IMR-90 (cell line): Measurements from ENCODE around the gene CHST1. TPM values are rescaled to one million over a fixed set of nuclear protein-coding genes. Genes with fewer than 3 reads are reported as not detected.

Source experiments
- ATAC-seq: fragments of 200-7000 bp; cut with Tn5 transposase; 2 replicates; pipeline ENCODE4 v1.9.1; 2020; ENCODE audit warnings: low read depth, mild to moderate bottlenecking, moderate library complexity
- BruUV-seq: library from RNA; stranded (reverse); fragments of 400-500 nt; replicated peaks from 2 replicates; lab custom pipeline; 2021; lab: Mats Ljungman, UMichigan
- CTCF ChIA-PET: fragments of 300-600 bp; formaldehyde crosslinking; extraction: SDS; loops from one replicate; lab custom pipeline; 2021; ENCODE audit warnings: antibody characterized with exemption; lab: Yijun Ruan, JAX
- POLR2A ChIA-PET: fragments of 300-600 bp; sonication (Branson Sonifier 250); formaldehyde crosslinking; loops from one replicate; lab custom pipeline; 2022; ENCODE audit warnings: antibody characterized with exemption; ENCODE audit not compliant: unreplicated experiment; lab: Charles Lee
- DNase-seq: peaks from one replicate; pipeline ENCODE4 v3.0.0; 2013
- H2AFZ ChIP-seq: replicated peaks from 2 replicates; pipeline ENCODE3; 2013; ENCODE audit warnings: low read length, mild to moderate bottlenecking; ENCODE audit not compliant: poor library complexity
- H2AK5ac ChIP-seq: 2 replicates; pipeline ENCODE4 v1.6.1; 2013; ENCODE audit warnings: low read depth, low read length, inconsistent platforms
- H2AK9ac ChIP-seq: replicated peaks from 2 replicates; pipeline ENCODE3; 2013; ENCODE audit warnings: mild to moderate bottlenecking, low read depth, low read length, moderate library complexity; ENCODE audit not compliant: poor library complexity
- H2BK120ac ChIP-seq: 2 replicates; pipeline ENCODE4 v1.6.1; 2013; ENCODE audit warnings: low read depth, low read length, inconsistent platforms
- H2BK15ac ChIP-seq: 3 replicates; pipeline ENCODE4 v1.6.1; 2013; ENCODE audit warnings: low read depth, low read length, inconsistent platforms
- H2BK20ac ChIP-seq: 2 replicates; pipeline ENCODE4 v1.6.1; 2013; ENCODE audit warnings: low read depth, mild to moderate bottlenecking, inconsistent platforms, low read length, moderate library complexity
- H2BK5ac ChIP-seq: 2 replicates; pipeline ENCODE4 v1.6.1; 2013; ENCODE audit warnings: mild to moderate bottlenecking, low read depth, low read length, inconsistent platforms; ENCODE audit not compliant: poor library complexity, severe bottlenecking
- H3K14ac ChIP-seq: replicated peaks from 2 replicates; pipeline ENCODE4 v1.6.1; 2013; ENCODE audit warnings: low read depth, low read length, inconsistent platforms
- H3K18ac ChIP-seq: 2 replicates; pipeline ENCODE4 v1.6.1; 2013; ENCODE audit warnings: low read depth, low read length, control low read depth
- H3K23ac ChIP-seq: 2 replicates; pipeline ENCODE4 v1.6.1; 2013; ENCODE audit warnings: low read depth, low read length, inconsistent platforms
- H3K27ac ChIP-seq: 2 replicates; pipeline ENCODE4 v1.5.1; 2013; ENCODE audit warnings: mild to moderate bottlenecking, control low read depth, low read length; ENCODE audit not compliant: insufficient read depth
- H3K27me3 ChIP-seq: 2 replicates; pipeline ENCODE4 v1.6.1; 2013; ENCODE audit warnings: low read length; ENCODE audit not compliant: control insufficient read depth, insufficient read depth
- H3K36me3 ChIP-seq: 2 replicates; pipeline ENCODE4 v1.6.1; 2013; ENCODE audit warnings: low read length, mixed read lengths; ENCODE audit not compliant: control insufficient read depth, insufficient read depth
- H3K4ac ChIP-seq: 2 replicates; pipeline ENCODE4 v1.6.1; 2013; ENCODE audit warnings: low read depth, low read length, inconsistent platforms
- H3K4me1 ChIP-seq: 2 replicates; pipeline ENCODE4 v1.6.1; 2013; ENCODE audit warnings: low read length, mixed read lengths; ENCODE audit not compliant: control insufficient read depth, insufficient read depth
- H3K4me2 ChIP-seq: 2 replicates; pipeline ENCODE4 v1.6.1; 2013; ENCODE audit warnings: low read depth, mild to moderate bottlenecking, control low read depth, low read length, moderate library complexity
- H3K4me3 ChIP-seq: 2 replicates; pipeline ENCODE4 v1.5.1; 2013; ENCODE audit warnings: low read depth, mild to moderate bottlenecking, control low read depth, low read length, moderate library complexity; ENCODE audit not compliant: insufficient read depth
- H3K56ac ChIP-seq: 2 replicates; pipeline ENCODE4 v1.6.1; 2013; ENCODE audit warnings: low read length, inconsistent platforms; ENCODE audit not compliant: insufficient read depth; ENCODE audit errors: extremely low read depth
- H3K79me1 ChIP-seq, 2 experiments: 2 replicates each; pipeline ENCODE4 v1.6.1; 2013; ENCODE audit warnings: low read length in 2 of 2, inconsistent platforms in 1 of 2, low read depth in 1 of 2
- H3K9ac ChIP-seq: 2 replicates; pipeline ENCODE4 v1.6.1; 2013; ENCODE audit warnings: low read depth, low read length, control low read depth
- H3K9me1 ChIP-seq: 2 replicates; pipeline ENCODE4 v1.6.1; 2013; ENCODE audit warnings: low read length, inconsistent platforms; ENCODE audit not compliant: insufficient read depth
- H3K9me3 ChIP-seq: 2 replicates; pipeline ENCODE4 v1.6.1; 2013; ENCODE audit warnings: low read length; ENCODE audit not compliant: control insufficient read depth, insufficient read depth
- H4K20me1 ChIP-seq: 2 replicates; pipeline ENCODE4 v1.6.1; 2013; ENCODE audit warnings: low read length, inconsistent platforms; ENCODE audit not compliant: insufficient read depth
- H4K5ac ChIP-seq: 2 replicates; pipeline ENCODE4 v1.6.1; 2013; ENCODE audit warnings: mild to moderate bottlenecking, low read depth, low read length, control low read depth
- H4K8ac ChIP-seq, 2 experiments: 2 replicates each; pipeline ENCODE4 v1.6.1; 2013; ENCODE audit warnings: low read depth in 2 of 2, low read length in 2 of 2, control low read depth in 1 of 2, inconsistent platforms in 1 of 2
- H4K91ac ChIP-seq: 2 replicates; pipeline ENCODE4 v1.6.1; 2013; ENCODE audit warnings: low read depth, low read length, inconsistent platforms; ENCODE audit not compliant: insufficient read depth
- BHLHE40 ChIP-seq: fragments of 150-350 bp; IDR thresholded peaks from 2 replicates; pipeline ENCODE4 v1.6.1; 2016; ENCODE audit warnings: mild to moderate bottlenecking, low read depth, low read length
- CHD1 ChIP-seq: IDR thresholded peaks from 2 replicates; pipeline ENCODE4 v1.6.1; 2012; ENCODE audit warnings: low read depth, low read length, improper control_type of control experiment
- FOS ChIP-seq: fragments of 150-350 bp; IDR thresholded peaks from 2 replicates; pipeline ENCODE4 v1.6.1; 2016; ENCODE audit warnings: low read depth, low read length
- MAFK ChIP-seq: IDR thresholded peaks from 2 replicates; pipeline ENCODE4 v1.6.1; 2012; ENCODE audit warnings: low read depth, low read length, improper control_type of control experiment
- MAZ ChIP-seq: IDR thresholded peaks from 2 replicates; pipeline ENCODE4 v1.6.1; 2012; ENCODE audit warnings: low read depth, mild to moderate bottlenecking, low read length, improper control_type of control experiment, moderate library complexity, borderline replicate concordance
- MXI1 ChIP-seq: IDR thresholded peaks from 2 replicates; pipeline ENCODE4 v1.6.1; 2012; ENCODE audit warnings: low read depth, mild to moderate bottlenecking, low read length, moderate library complexity, borderline replicate concordance
- POLR2A ChIP-seq: IDR thresholded peaks from 2 replicates; pipeline ENCODE4 v1.6.1; 2012; ENCODE audit warnings: mild to moderate bottlenecking, low read depth, low read length
- RFX5 ChIP-seq: IDR thresholded peaks from 2 replicates; pipeline ENCODE4 v1.8.0; 2012; ENCODE audit warnings: low read depth, mild to moderate bottlenecking, low read length, moderate library complexity
- SMC3 ChIP-seq: fragments of 150-350 bp; IDR thresholded peaks from 2 replicates; pipeline ENCODE4 v1.6.1; 2016; ENCODE audit warnings: low read depth, mild to moderate bottlenecking, antibody characterized with exemption, low read length, moderate library complexity
- WGBS, 2 experiments: methylation state at CpG; one replicate each; pipeline versions ENCODE4 v1.1.5 to v1.1.7; 2013; ENCODE audit warnings: missing lambda C conversion rate in 2 of 2; ENCODE audit not compliant: insufficient read length in 1 of 2; ENCODE audit errors: extremely low coverage in 2 of 2; 5-methylcytosine and 5-hydroxymethylcytosine counted together
- dilution Hi-C: fragments of 300-500 bp; cut with HindIII; formaldehyde crosslinking; loops from one replicate; pipeline ENCODE4 v1.14.3; 2018; ENCODE audit warnings: low sequenced_read_pairs; ENCODE audit not compliant: unreplicated experiment
- in situ Hi-C: fragments of 300-500 bp; cut with MboI; formaldehyde crosslinking; loops from 3 replicates; pipeline ENCODE4 v1.14.3; 2019; ENCODE audit warnings: low sequenced_read_pairs, inconsistent platforms, mixed read lengths
- intact Hi-C: fragments of 100-400 bp; cut with micrococcal nuclease; formaldehyde crosslinking; loops from 2 replicates; pipeline ENCODE4 v1.10.0; 2022
- polyA plus RNA-seq, 3 experiments: library from polyadenylated mRNA; depleted of rRNA; stranded (reverse); fragments of >200 nt; gene quantifications; 2 replicates each; pipeline ENCODE4 v1.2.3, GENCODE V29; 2012; ENCODE audit warnings: low replicate concordance in 1 of 3
- total RNA-seq: library from RNA; depleted of rRNA; stranded (reverse); fragments of >200 nt; gene quantifications from 2 replicates; pipeline ENCODE4 v1.2.3, GENCODE V29; 2012
- TF ChIP-seq, protein P1 (sequence below): fragments of 150-350 bp; IDR thresholded peaks from 2 replicates; pipeline ENCODE4 v1.6.1; 2016; ENCODE audit warnings: low read depth, mild to moderate bottlenecking, low read length, moderate library complexity, borderline replicate concordance

Gene CHST1
- total and polyA plus RNA-seq, 2 of the 4 experiments (the other 2 are of a cell fraction) = 0.21 TPM; not detected in 1

DNA sequence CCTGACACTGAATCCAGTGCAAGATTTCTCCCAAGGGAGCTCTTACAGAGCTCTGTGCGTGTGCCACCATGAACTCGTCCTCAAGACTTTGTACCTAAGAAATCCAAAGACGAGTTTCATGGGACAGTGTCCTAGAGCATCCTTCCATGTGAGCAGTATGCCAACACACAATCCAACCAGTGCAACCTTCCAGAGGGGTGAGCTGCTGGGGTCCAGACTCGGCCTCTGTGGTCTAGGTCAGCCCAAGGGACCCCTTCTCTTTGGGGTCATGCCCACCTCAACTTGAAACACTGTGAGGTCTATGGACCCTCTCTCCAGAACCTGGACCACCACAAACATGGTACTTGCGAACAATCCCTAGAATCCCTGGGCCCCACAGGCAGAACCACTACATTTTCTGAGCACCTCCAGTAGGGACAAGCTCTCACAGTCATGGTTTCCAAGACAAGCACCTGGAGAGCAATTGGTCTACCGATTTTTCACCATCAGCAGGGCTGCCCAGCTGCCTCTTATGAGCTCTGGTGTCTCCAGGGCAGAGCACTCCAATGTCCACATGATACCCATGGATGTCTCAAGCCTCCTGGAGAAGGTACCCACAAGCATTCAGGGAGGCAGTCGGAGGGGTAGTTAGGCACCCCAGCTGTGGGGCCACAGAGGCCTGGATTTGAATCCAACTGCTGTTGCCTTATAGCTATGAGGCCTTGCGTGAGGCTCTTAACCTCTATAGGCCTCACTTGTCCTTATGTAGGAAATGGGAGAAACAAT is 7.7 kb downstream of the CHST1 start:
- Histone ChIP-seq H2AFZ (no peak overlapping the region), H4K8ac (no peak overlapping the region), H4K20me1 (no peaks in the 10 kb centered on the region), H3K4me2 (no peak overlapping the region), H4K91ac (no peak overlapping the region), H3K18ac (no peak overlapping the region), H3K79me1 (no peaks in the 10 kb centered on the region), H3K4ac (no peak overlapping the region), H2BK20ac (no peak overlapping the region), H3K4me1 (no peaks in the 10 kb centered on the region; the same call in 1 of the 2 replicates), H3K9me1 (no peaks in the 10 kb centered on the region), H3K56ac (no peak overlapping the region), H3K36me3 (no peaks in the 10 kb centered on the region), H3K4me3 (no peak overlapping the region), H2BK15ac (no peak overlapping the region), H4K5ac (no peak overlapping the region), H3K9ac (no peak overlapping the region), H3K27ac (no peak overlapping the region), H2BK120ac (no peak overlapping the region), H3K27me3 (peaks cover 19% of the 10 kb centered on the region; the same call in 1 of the 2 replicates), H3K23ac (no peak overlapping the region), H2BK5ac (no peak overlapping the region), H2AK9ac (no peak overlapping the region), H3K14ac (no peak overlapping the region), H3K9me3 (no peaks in the 10 kb centered on the region), H2AK5ac (no peak overlapping the region)
- ATAC-seq (no peak), DNase-seq (no peak)
- POLR2A ChIA-PET = no interaction called here
- in situ Hi-C loops = no loop called here
- CTCF ChIA-PET = interaction anchor here (1.3 kb wide), 1 partner anchor 114 kb away, joined by 4 read pairs; no protein-coding TSS in a partner anchor
- BruUV-seq = no TSS peak
- TF ChIP-seq POLR2A (no peak), BHLHE40 (no peak), MXI1 (no peak), SMC3 (no peak), MAZ (no peak), RFX5 (no peak), CHD1 (no peak), FOS (no peak), MAFK (no peak)
- TF ChIP-seq, protein P1, sequence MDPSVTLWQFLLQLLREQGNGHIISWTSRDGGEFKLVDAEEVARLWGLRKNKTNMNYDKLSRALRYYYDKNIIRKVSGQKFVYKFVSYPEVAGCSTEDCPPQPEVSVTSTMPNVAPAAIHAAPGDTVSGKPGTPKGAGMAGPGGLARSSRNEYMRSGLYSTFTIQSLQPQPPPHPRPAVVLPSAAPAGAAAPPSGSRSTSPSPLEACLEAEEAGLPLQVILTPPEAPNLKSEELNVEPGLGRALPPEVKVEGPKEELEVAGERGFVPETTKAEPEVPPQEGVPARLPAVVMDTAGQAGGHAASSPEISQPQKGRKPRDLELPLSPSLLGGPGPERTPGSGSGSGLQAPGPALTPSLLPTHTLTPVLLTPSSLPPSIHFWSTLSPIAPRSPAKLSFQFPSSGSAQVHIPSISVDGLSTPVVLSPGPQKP = no peak
- WGBS, 2 experiments = 79% methylated on average over 3 of the region's 8 CpGs; no CpG with 5 or more reads in 1 of the 2 experiments
- intact Hi-C loops = no loop called here
- dilution Hi-C loops = no loop called here
